K562 (cell line): ENCODE results near the gene SRGAP3. TPM values are rescaled to one million over a fixed set of nuclear protein-coding genes. Genes with fewer than 3 reads are reported as not detected.

ENCODE experiments used
- ATAC-seq: fragments of 200-7000 bp; cut with Tn5 transposase; 3 replicates; pipeline ENCODE4 v1.9.1; 2020; ENCODE audit warnings: moderate library complexity
- BruUV-seq: library from RNA; stranded (reverse); fragments of 400-500 nt; replicated peaks from 2 replicates; lab custom pipeline; 2021; lab: Mats Ljungman, UMichigan
- CTCF ChIA-PET: fragments of 300-600 bp; formaldehyde crosslinking; extraction: SDS; loops from one replicate; lab custom pipeline; 2021; ENCODE audit warnings: low intra/inter-chr PET ratio; lab: Yijun Ruan, JAX
- POLR2A ChIA-PET: fragments of 300-600, 350-650 bp; sonication (Branson Sonifier 250); formaldehyde crosslinking; extraction: SDS; loops from one replicate; lab custom pipeline; 2021; ENCODE audit warnings: antibody characterized with exemption, inconsistent platforms; lab: Yijun Ruan, JAX
- DNase-seq, 4 experiments: peaks; one replicate each; pipeline versions ENCODE4 v3.0.0 to v3.0.0-alpha.2; 2011 to 2018; ENCODE audit warnings: low spot score in 3 of 4, mixed read lengths in 3 of 4; ENCODE audit errors: extremely low read depth in 1 of 4
- FAIRE-seq: peaks from 2 replicates; lab custom pipeline; 2011; peaks lifted over from hg19 to GRCh38; lab: Jason Lieb, UNC
- H2AFZ ChIP-seq: 2 replicates; pipeline ENCODE4 v1.6.0; 2011; ENCODE audit warnings: low read depth, low read length, control low read depth, inconsistent platforms
- H3K27ac ChIP-seq: fragments of 200-600 bp; 3 replicates; pipeline ENCODE4 v1.8.0; 2011; ENCODE audit warnings: low read depth, mild to moderate bottlenecking, control low read depth, inconsistent platforms, low read length, moderate library complexity, mixed read lengths; ENCODE audit errors: extremely low read depth
- H3K27me3 ChIP-seq, 2 experiments: fragments of 300-600 bp in 1 of 2; 2 replicates in 1 of 2; 3 replicates in 1 of 2; pipeline versions ENCODE4 v1.6.0 to v1.8.0; 2011; ENCODE audit warnings: inconsistent platforms in 2 of 2, low read length in 2 of 2, mild to moderate bottlenecking in 1 of 2, mixed read lengths in 1 of 2, moderate library complexity in 1 of 2; ENCODE audit not compliant: control insufficient read depth in 2 of 2, insufficient read depth in 2 of 2
- H3K36me3 ChIP-seq: fragments of 300-600 bp; 3 replicates; pipeline ENCODE4 v1.8.0; 2011; ENCODE audit warnings: mild to moderate bottlenecking, low read length, inconsistent platforms; ENCODE audit not compliant: control insufficient read depth, insufficient read depth
- H3K4me1 ChIP-seq, 2 experiments: fragments of 200-600 bp in 1 of 2; replicated peaks in 1 of 2; 2 replicates in 1 of 2; 3 replicates in 1 of 2; pipeline versions ENCODE4 v1.5.1 to v1.8.0; 2011; ENCODE audit warnings: inconsistent platforms in 2 of 2, low read length in 2 of 2, mild to moderate bottlenecking in 1 of 2, mixed read lengths in 1 of 2, moderate library complexity in 1 of 2; ENCODE audit not compliant: control insufficient read depth in 2 of 2, insufficient read depth in 2 of 2
- H3K4me2 ChIP-seq: 2 replicates; pipeline ENCODE4 v1.6.1; 2011; ENCODE audit warnings: low read length, control low read depth, inconsistent platforms, mixed read lengths; ENCODE audit not compliant: insufficient read depth
- H3K4me3 ChIP-seq: fragments of 200-600 bp; sonication (generic), shearing (Covaris generic); 2 replicates; pipeline ENCODE4 v1.5.1; 2016; ENCODE audit warnings: control low read depth, inconsistent platforms
- H3K79me2 ChIP-seq: fragments of 200-600 bp; 3 replicates; pipeline ENCODE4 v1.8.0; 2011; ENCODE audit warnings: low read length, inconsistent platforms; ENCODE audit not compliant: control insufficient read depth, insufficient read depth
- H3K9ac ChIP-seq, 2 experiments: 2 replicates each; pipeline versions ENCODE4 v1.6.0 to v1.6.1; 2011; ENCODE audit warnings: low read depth in 2 of 2, low read length in 2 of 2, control low read depth in 1 of 2, inconsistent platforms in 1 of 2, mild to moderate bottlenecking in 1 of 2, mixed read lengths in 1 of 2; ENCODE audit not compliant: insufficient read depth in 1 of 2
- H3K9me1 ChIP-seq: one replicate; pipeline ENCODE4 v1.6.0; 2011; ENCODE audit warnings: inconsistent platforms, mild to moderate bottlenecking, low read length, moderate library complexity; ENCODE audit not compliant: control insufficient read depth, insufficient read depth
- H3K9me3 ChIP-seq: replicated peaks from 2 replicates; pipeline ENCODE4 v1.5.1; 2011; ENCODE audit warnings: low read depth, low read length, inconsistent platforms; ENCODE audit not compliant: control insufficient read depth, insufficient read depth
- H4K20me1 ChIP-seq: replicated peaks from 2 replicates; pipeline ENCODE4 v1.6.1; 2011; ENCODE audit warnings: low read length, inconsistent platforms, mixed read lengths; ENCODE audit not compliant: control insufficient read depth, insufficient read depth
- NFXL1 ChIP-seq: fragments of 450-650 bp; formaldehyde crosslinking; IDR thresholded peaks from 2 replicates; pipeline ENCODE4 v1.4.0; 2021; ENCODE audit warnings: mild to moderate bottlenecking
- RBFOX2 ChIP-seq: fragments of 200-400 bp; formaldehyde crosslinking; IDR thresholded peaks from 2 replicates; pipeline ENCODE4 v1.6.1; 2017; ENCODE audit warnings: low read depth, mild to moderate bottlenecking, low read length, moderate library complexity
- RBM14 ChIP-seq: fragments of 200-400 bp; formaldehyde crosslinking; IDR thresholded peaks from 2 replicates; pipeline ENCODE4 v1.6.1; 2018; ENCODE audit warnings: low read depth, mild to moderate bottlenecking, low read length, moderate library complexity, borderline replicate concordance; ENCODE audit not compliant: insufficient read depth
- RNF2 ChIP-seq: sonication (generic); IDR thresholded peaks from 2 replicates; pipeline ENCODE4 v1.6.1; 2016
- SETDB1 ChIP-seq: IDR thresholded peaks from one replicate; pipeline ENCODE4 v1.6.1; 2012; ENCODE audit warnings: low read length, control low read depth, inconsistent platforms
- SIX5 ChIP-seq, 2 experiments: IDR thresholded peaks; 2 replicates each; pipeline ENCODE4 v1.6.1; 2011; ENCODE audit warnings: low read length in 2 of 2, borderline replicate concordance in 1 of 2, low read depth in 1 of 2, mild to moderate bottlenecking in 1 of 2, moderate library complexity in 1 of 2; ENCODE audit not compliant: insufficient read depth in 1 of 2
- SMARCC2 ChIP-seq: fragments of 450-650 bp; IDR thresholded peaks from 2 replicates; pipeline ENCODE4 v1.6.1; 2017; ENCODE audit warnings: antibody characterized with exemption, moderate library complexity, mild to moderate bottlenecking, low read depth
- SUPT5H ChIP-seq: fragments of 450-650 bp; IDR thresholded peaks from 2 replicates; pipeline ENCODE4 v1.6.1; 2016
- ZNF445 ChIP-seq: fragments of 250-450 bp; sonication (Bioruptor Pico); IDR thresholded peaks from 2 replicates; pipeline ENCODE4 v1.4.0; 2020; ENCODE audit warnings: low read depth, mild to moderate bottlenecking, moderate library complexity
- ZNF586 ChIP-seq: fragments of 450-650 bp; formaldehyde crosslinking; conservative IDR thresholded peaks from 2 replicates; pipeline ENCODE4 v1.4.0; 2020; ENCODE audit warnings: mild to moderate bottlenecking, moderate library complexity
- ZNF699 ChIP-seq: fragments of 250-450 bp; sonication (Bioruptor Pico); IDR thresholded peaks from 2 replicates; pipeline ENCODE4 v1.8.0; 2021; ENCODE audit warnings: mild to moderate bottlenecking, moderate library complexity; ENCODE audit not compliant: insufficient replicate concordance
- ZNF780A ChIP-seq: fragments of 250-450 bp; sonication (Bioruptor Pico); IDR thresholded peaks from 2 replicates; pipeline ENCODE4 v1.5.0; 2021; ENCODE audit warnings: mild to moderate bottlenecking
- ZZZ3 ChIP-seq: fragments of 450-650 bp; IDR thresholded peaks from 2 replicates; pipeline ENCODE4 v1.6.1; 2016; ENCODE audit warnings: antibody characterized with exemption, mild to moderate bottlenecking, moderate library complexity
- WGBS: fragments of 100-300 bp; shearing (Covaris generic); methylation state at CpG from one replicate; pipeline ENCODE4 v1.1.6; 2016; ENCODE audit warnings: low coverage, mixed read lengths; ENCODE audit not compliant: insufficient coverage; ENCODE audit errors: missing lambda C conversion rate; 5-methylcytosine and 5-hydroxymethylcytosine counted together
- in situ Hi-C: fragments of 300-500 bp; cut with MboI; formaldehyde crosslinking; loops from 4 replicates; pipeline ENCODE4 v1.15.0; 2018; ENCODE audit warnings: inconsistent platforms, mixed read lengths
- intact Hi-C: fragments of 100-400 bp; cut with micrococcal nuclease; formaldehyde crosslinking; loops from 2 replicates; pipeline ENCODE4 v1.14.2; 2022
- polyA plus RNA-seq, 8 experiments: library from polyadenylated mRNA; depleted of rRNA in 4 of 8; stranded (reverse) in 5 of 8; unstranded in 3 of 8; fragments of >200 nt; fragmentation: Nextera tagmentation in 2 of 8; fragmentation: Illumina TruSeq in 1 of 8; extraction: Ambion mirVana in 2 of 8; extraction: Trizol in 1 of 8; gene quantifications; 2 replicates each; pipeline versions ENCODE4 v1.2.1 to v1.2.3, GENCODE V29; 2011 to 2014; ENCODE audit warnings: inconsistent platforms in 1 of 8, missing spikeins in 1 of 8
- total RNA-seq, 7 experiments: library from RNA; depleted of rRNA in 6 of 7; stranded (reverse); fragments of >200 nt in 6 of 7; fragmentation: Illumina TruSeq in 2 of 7; extraction: Trizol in 2 of 7; gene quantifications; 2 replicates each; pipeline versions ENCODE4 v1.2.1 to v1.2.3, GENCODE V29; 2011 to 2021; ENCODE audit warnings: low replicate concordance in 1 of 7
- TF ChIP-seq, protein P1 (sequence below): fragments of 250-450 bp; sonication (Bioruptor Pico); IDR thresholded peaks from 2 replicates; pipeline ENCODE4 v1.5.0; 2021
- TF ChIP-seq, protein P2 (sequence below): IDR thresholded peaks from 2 replicates; pipeline ENCODE4 v1.6.1; 2016; ENCODE audit warnings: missing genetic modification characterization, missing compliant biosample characterization

The SRGAP3 gene
- total and polyA plus RNA-seq, 9 of the 15 experiments (the other 6 are each of a cell fraction or from before 2014, with no cell fraction given): 0.11 to 0.85 (median 0.35) TPM; not detected in 2

GRCh38 chr3:9222049-9222448 lies 27.4 kb downstream of the SRGAP3 start:
- no peaks in the 10 kb centered on the region for H3K9me1 ChIP-seq
- H4K20me1 ChIP-seq: peaks cover 2% of the 10 kb centered on the region; the same call in 1 of the 2 replicates
- no peak overlapping the region for H3K4me2 ChIP-seq
- no peak for DNase-seq
- intact Hi-C loops (loop anchor here (5.0 kb wide), 1 partner anchor 80 kb away; no protein-coding TSS in a partner anchor), in situ Hi-C loops (no loop called here)
- peaks cover 0 to 6% of the 10 kb centered on the region in 2 experiments; a peak in 2 of 5 replicates for H3K4me1 ChIP-seq
- no peaks in the 10 kb centered on the region for H3K9me3 ChIP-seq
- H3K36me3 ChIP-seq: no peaks in the 10 kb centered on the region
- 0% methylated on average over 2 of the region's 2 CpGs for WGBS
- H3K9ac ChIP-seq: no peak overlapping the region
- TF ChIP-seq RBM14: no peak
- no peak for TF ChIP-seq ZNF586 (CRISPR knock-in tag)
- no peak for TF ChIP-seq ZNF699
- TF ChIP-seq RBFOX2: no peak
- no peak for TF ChIP-seq SIX5 (IDR thresholded peaks at IDR 0.05; ENCODE audit: borderline replicate concordance in 1 of 2, insufficient read depth in 1 of 2, low read depth in 1 of 2, low read length in 2 of 2)
- TF ChIP-seq, protein P1, sequence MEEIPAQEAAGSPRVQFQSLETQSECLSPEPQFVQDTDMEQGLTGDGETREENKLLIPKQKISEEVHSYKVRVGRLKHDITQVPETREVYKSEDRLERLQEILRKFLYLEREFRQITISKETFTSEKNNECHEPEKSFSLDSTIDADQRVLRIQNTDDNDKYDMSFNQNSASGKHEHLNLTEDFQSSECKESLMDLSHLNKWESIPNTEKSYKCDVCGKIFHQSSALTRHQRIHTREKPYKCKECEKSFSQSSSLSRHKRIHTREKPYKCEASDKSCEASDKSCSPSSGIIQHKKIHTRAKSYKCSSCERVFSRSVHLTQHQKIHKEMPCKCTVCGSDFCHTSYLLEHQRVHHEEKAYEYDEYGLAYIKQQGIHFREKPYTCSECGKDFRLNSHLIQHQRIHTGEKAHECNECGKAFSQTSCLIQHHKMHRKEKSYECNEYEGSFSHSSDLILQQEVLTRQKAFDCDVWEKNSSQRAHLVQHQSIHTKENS (CRISPR knock-in tag): no peak
- no peak for TF ChIP-seq ZNF445 (CRISPR knock-in tag)
- TF ChIP-seq, protein P2, sequence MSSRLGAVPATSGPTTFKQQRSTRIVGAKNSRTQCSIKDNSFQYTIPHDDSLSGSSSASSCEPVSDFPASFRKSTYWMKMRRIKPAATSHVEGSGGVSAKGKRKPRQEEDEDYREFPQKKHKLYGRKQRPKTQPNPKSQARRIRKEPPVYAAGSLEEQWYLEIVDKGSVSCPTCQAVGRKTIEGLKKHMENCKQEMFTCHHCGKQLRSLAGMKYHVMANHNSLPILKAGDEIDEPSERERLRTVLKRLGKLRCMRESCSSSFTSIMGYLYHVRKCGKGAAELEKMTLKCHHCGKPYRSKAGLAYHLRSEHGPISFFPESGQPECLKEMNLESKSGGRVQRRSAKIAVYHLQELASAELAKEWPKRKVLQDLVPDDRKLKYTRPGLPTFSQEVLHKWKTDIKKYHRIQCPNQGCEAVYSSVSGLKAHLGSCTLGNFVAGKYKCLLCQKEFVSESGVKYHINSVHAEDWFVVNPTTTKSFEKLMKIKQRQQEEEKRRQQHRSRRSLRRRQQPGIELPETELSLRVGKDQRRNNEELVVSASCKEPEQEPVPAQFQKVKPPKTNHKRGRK (tag): no peak
- no peak for TF ChIP-seq NFXL1 (CRISPR knock-in tag)
- no peak for TF ChIP-seq ZZZ3
- no peak for TF ChIP-seq ZNF780A
- TF ChIP-seq SETDB1: no peak
- TF ChIP-seq SUPT5H: no peak
- no peak for TF ChIP-seq RNF2
- TF ChIP-seq SMARCC2: no peak
- no peak overlapping the region for H3K4me3 ChIP-seq
- peaks cover 20 to 52% of the 10 kb centered on the region in 2 experiments; a peak in 4 of 5 replicates for H3K27me3 ChIP-seq
- no peak for FAIRE-seq
- no peak overlapping the region for H3K27ac ChIP-seq
- no peak for ATAC-seq
- no peak overlapping the region for H2AFZ ChIP-seq
- no peaks in the 10 kb centered on the region for H3K79me2 ChIP-seq
- BruUV-seq: no TSS peak
- ChIA-PET POLR2A (no interaction called here), CTCF (no interaction called here)
